ENCODE data around the gene MCMBP.
"Not testable (repeated sequence)": the region's sequence is repeated elsewhere in the genome, so short reads cannot be mapped to it uniquely, and the experiment has no call there.

MCMBP gene

GRCh38 chr10:119872860-119873681 lies 428 bp upstream of the MCMBP start:
- DNase-seq (ENCODE audit: low read depth) = peak; percentile 84

- DNase-seq (ENCODE audit: low read depth) = peak; percentile 22
These were observed 598 bp downstream of the MCMBP start for GRCh38 chr10:119871881-119872609.

GRCh38 chr10:119869398-119869797 lies 3.2 kb downstream of the MCMBP start:
- DNase-seq (ENCODE audit: low read depth) = not testable (repeated sequence)

- DNase-seq (ENCODE audit: low read depth) = no peak
These were observed 5.3 kb downstream of the MCMBP start for GRCh38 chr10:119867317-119867716.

GRCh38 chr10:119865699-119866240 lies 6.9 kb downstream of the MCMBP start:
- no peak for DNase-seq (ENCODE audit: low read depth)

GRCh38 chr10:119863951-119864565 lies 8.6 kb downstream of the MCMBP start:
- no peak for DNase-seq (ENCODE audit: low read depth)

GRCh38 chr10:119862524-119862923 lies 10.1 kb downstream of the MCMBP start:
- no peak for DNase-seq (ENCODE audit: low read depth)

- no peak for DNase-seq (ENCODE audit: low read depth)
These were observed 11.6 kb downstream of the MCMBP start for GRCh38 chr10:119860866-119861607.

GRCh38 chr10:119859420-119860258 lies 13.0 kb downstream of the MCMBP start:
- DNase-seq (ENCODE audit: low read depth) = no peak

- no peak for DNase-seq (ENCODE audit: low read depth)
These were observed 14.6 kb downstream of the MCMBP start for GRCh38 chr10:119858063-119858462.

- no peak for DNase-seq (ENCODE audit: low read depth)
These were observed 19.1 kb downstream of the MCMBP start for GRCh38 chr10:119853574-119853973.

- no peak for DNase-seq (ENCODE audit: low read depth)
These were observed 19.8 kb downstream of the MCMBP start for GRCh38 chr10:119852822-119853221.

GRCh38 chr10:119852277-119852676 lies 20.4 kb downstream of the MCMBP start:
- no peak for DNase-seq (ENCODE audit: low read depth)

GRCh38 chr10:119849944-119850343 lies 22.7 kb downstream of the MCMBP start:
- no peak for DNase-seq (ENCODE audit: low read depth)

- no peak for DNase-seq (ENCODE audit: low read depth)
These were observed 23.4 kb downstream of the MCMBP start for GRCh38 chr10:119849031-119849789.

- DNase-seq (ENCODE audit: low read depth) = no peak
These were observed 27.0 kb downstream of the MCMBP start for GRCh38 chr10:119845656-119846055.

- DNase-seq (ENCODE audit: low read depth) = no peak
These were observed 38.5 kb downstream of the MCMBP start for GRCh38 chr10:119834188-119834587.

- DNase-seq (ENCODE audit: low read depth) = no peak
These were observed 39.7 kb downstream of the MCMBP start for GRCh38 chr10:119832951-119833350.

- no peak for DNase-seq (ENCODE audit: low read depth)
These were observed 41.0 kb downstream of the MCMBP start for GRCh38 chr10:119831656-119832055.

GRCh38 chr10:119830851-119831250 lies 41.8 kb downstream of the MCMBP start:
- no peak for DNase-seq (ENCODE audit: low read depth)

Measured in stimulated activated CD4-positive, alpha-beta T cell treated with anti-CD3 and anti-CD28 coated beads, Interleukin-2, amount 100 ng/mL, for 4 hours (primary cell).